HL-60/S4 (cell line): ENCODE data around the gene PTOV1.

Experiments used
- in situ Hi-C: fragments of 300-500 bp; cut with MboI; formaldehyde crosslinking; loops from 2 replicates; pipeline ENCODE4 v1.14.3; 2022; ENCODE audit warnings: low sequenced_read_pairs

The PTOV1 gene

DNA sequence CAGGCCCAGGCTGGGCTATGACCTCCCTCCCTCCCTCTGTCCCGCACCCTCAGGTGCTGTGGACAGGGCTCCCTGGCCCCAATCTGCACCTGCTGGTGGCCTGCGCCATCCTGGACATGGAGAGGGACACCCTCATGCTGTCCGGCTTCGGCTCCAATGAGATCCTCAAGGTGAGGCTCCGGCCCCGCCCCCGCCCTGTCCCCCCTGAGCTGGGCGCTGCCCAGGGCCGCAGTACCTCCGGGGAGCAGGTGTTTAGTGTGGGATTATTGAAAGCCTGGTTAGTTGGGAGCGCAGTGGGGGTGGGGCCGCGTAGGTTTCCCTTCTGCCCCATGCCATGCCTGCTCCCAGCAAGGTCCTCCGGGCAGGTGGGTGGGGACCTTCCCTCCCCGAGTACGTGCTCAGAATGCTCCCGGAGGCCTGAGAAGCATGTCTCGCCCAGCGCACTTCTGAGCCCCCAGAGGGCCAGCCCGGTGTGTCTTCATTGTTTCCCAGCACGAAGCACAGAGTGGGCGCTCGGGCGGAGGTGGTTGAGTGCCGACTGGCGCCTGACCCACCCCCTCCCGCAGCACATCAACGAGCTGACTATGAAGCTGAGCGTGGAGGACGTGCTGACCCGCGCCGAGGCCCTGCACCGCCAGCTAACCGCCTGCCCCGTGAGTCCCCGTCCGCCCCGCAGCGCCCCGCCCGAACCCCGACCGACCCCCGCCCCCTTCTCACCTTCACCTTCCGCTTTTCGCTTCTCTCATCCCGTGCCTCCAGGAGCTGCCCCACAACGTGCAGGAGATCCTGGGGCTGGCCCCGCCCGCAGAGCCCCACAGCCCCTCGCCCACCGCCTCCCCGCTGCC, 36.9 kb downstream of the PTOV1 start:
- in situ Hi-C loops, result no loop called here

DNA sequence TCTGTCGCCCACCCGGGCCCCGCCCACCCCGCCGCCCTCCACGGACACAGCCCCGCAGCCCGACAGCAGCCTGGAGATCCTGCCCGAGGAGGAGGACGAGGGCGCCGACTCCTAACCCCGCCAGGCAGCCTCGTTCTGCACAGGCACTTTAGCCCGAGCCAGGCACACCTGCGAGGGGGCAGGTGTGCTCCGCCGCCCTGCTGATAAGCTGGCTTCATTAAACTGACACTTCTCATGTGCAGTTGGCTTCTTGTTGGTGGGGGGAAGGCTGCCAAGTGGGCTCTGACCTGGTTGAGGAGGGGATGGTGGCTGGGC, 37.5 kb downstream of the PTOV1 start:
- in situ Hi-C loops, result no loop called here

DNA sequence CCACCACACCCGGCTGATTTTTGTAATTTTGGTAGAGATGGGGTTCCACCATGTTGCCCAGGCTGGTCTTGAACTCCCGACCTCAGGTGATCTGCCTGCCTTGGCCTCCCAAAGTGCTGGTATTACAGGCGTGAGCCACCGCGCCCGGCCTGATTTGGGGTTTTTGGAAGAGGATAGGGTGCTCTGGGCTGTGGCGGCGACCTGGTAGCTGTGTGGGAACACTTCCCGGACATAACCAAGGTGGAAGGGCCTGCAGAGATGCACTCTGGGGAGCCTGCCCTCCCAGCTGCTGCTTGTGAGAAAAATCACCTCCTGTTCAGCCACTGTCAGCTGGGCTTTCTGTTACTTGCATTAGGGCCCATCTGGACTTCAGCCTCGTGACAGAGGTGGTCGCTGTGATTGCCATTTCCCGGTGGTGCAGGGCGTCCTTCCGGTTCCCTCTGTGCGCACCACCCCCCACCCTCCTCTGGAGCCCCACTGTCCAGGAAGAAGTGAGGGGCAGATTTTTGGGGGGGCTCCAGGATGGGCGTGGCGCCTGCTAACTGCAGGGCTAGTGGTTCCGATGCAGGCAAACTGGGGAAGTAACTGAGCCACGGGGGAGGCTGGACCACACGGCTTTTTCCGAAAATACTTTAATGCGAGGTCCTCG, 38.2 kb downstream of the PTOV1 start:
- in situ Hi-C loops, result no loop called here

DNA sequence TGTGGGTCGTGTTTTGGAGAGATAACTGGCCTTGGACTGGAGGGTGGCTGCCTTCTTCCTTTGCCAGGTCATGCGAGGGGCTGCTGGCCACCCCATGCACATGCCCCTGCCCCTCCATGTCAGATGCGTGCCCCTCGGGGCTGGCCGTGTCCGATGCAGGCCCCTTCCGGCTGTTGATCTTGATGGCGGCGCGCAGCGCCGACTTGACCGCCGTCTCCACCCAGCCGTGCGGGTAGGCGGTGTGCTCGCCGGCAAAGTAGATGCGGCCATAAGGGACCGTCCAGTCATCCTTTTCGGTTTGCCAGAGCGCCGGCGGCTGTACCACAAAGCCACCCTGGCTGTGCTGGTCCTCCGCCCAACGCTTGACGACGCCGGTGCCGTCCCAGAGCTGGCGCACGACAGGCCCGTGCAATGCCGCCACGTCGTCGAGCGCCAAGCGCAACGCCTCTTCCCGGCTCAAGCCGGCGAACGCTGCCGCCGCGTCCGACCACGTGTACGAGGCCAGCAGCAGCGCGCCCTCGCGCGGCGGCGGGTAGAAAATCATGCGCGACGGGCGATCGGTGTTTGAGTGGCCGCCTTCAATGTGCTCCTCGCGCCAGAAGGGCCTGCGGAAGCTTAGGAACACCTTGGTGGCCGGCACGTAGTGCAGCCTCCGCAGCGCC, 38.9 kb downstream of the PTOV1 start:
- in situ Hi-C loops, result no loop called here

DNA sequence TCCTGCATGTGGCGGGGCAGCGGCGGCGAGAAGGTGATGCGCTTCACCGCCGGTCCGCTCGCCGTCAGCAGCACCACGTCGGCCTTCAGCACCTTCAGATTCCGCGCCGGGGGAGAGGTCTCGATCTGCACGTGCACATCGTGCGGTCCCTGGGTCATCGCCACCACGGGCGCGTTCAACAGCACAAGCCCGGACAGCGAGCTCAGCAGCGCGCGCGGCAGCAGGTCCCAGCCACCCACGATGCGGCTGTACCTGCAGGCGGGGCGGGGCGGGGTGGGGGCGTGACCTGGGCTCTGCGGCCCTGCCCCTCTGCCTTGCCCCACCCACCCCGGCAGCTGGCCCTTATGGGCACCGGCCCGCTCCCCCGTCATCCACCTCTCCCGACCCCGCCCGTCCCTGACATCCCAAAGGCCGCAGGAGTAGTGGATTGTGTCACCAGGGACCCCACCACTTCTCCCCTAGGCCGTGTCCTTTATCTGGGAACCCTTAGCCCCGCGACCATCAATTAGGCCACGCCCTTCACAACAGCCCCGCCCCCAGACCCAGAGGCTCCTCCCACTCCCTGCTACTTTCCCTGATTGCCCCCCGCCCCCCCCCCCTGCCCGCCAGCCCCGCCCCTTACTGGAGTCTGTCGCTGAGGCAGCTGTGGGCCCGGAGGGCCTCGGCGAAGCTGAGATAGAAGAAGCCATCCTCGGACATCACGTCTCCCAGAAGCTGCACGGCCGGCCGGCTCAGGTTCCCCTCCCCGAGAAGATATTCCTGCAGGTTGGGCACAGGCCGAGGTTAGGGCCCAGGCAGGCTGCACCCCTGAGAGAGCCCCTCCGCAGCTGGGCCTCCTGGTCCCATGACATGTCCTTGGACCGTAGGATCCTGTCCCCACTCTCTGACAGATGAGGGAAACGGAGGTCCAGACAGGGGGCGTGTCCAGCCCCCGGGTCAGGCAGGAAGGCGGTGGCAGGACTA, 39.7 kb downstream of the PTOV1 start:
- in situ Hi-C loops, result no loop called here

DNA sequence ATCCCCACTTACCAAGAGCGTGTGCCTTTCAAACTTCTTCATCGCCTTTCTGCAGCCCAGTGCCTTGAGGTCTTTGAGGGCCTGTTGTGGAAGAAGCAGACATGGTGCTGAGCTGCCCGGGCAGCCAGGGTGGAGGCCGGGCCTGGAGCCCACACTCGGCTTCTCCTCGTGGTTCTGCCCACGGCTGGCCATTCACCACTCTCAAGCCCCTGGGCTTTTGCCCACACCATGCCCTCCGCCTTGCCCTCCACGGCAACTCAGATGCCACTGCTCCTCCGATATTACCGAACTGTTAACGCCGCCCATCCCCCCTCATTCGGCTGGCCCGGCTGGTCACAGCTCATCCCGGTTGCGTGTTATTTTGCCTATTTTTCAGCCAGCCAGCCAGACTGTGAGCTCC, 40.4 kb downstream of the PTOV1 start:
- in situ Hi-C loops, result no loop called here

- in situ Hi-C loops, result no loop called here
Observed at GRCh38 chr19:49892716-49893115, 41.8 kb downstream of the PTOV1 start.

DNA sequence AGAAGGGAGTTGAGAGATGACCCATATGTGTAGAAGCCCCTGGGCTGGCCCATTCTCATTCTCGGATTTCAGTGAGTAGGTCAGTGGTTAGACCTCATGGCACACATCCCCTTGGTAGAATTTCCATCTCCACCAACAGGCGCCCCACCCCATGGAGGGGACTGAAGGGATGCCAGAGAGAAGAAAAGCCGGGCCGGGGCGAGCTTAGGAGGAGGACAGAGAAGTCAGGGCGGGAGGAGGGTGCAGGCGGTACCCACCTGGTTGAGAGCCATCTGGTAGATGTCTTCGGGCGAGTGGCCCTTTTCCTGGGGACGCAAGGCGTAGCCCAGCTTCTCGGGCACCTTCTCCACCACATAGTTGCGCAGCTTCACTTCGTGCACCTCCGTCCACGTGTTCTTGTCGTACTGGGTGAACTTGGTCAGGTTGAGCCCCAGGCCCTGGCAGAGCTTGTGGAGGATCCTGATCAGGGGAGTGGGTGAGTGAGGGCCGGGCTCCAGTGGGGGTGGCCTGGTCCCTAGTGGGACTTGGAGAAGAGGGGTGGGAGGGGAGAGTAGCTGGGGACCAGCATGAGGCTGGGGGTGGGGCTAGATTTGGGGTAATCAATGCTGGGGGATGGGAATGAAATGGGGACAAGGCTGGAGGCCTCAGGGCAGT, 43.2 kb downstream of the PTOV1 start:
- in situ Hi-C loops, result no loop called here

- in situ Hi-C loops, result no loop called here
Observed at GRCh38 chr19:49894879-49895565, 44.1 kb downstream of the PTOV1 start.

GRCh38 chr19:49895566-49896297, 44.8 kb downstream of the PTOV1 start:
- in situ Hi-C loops, result no loop called here

DNA sequence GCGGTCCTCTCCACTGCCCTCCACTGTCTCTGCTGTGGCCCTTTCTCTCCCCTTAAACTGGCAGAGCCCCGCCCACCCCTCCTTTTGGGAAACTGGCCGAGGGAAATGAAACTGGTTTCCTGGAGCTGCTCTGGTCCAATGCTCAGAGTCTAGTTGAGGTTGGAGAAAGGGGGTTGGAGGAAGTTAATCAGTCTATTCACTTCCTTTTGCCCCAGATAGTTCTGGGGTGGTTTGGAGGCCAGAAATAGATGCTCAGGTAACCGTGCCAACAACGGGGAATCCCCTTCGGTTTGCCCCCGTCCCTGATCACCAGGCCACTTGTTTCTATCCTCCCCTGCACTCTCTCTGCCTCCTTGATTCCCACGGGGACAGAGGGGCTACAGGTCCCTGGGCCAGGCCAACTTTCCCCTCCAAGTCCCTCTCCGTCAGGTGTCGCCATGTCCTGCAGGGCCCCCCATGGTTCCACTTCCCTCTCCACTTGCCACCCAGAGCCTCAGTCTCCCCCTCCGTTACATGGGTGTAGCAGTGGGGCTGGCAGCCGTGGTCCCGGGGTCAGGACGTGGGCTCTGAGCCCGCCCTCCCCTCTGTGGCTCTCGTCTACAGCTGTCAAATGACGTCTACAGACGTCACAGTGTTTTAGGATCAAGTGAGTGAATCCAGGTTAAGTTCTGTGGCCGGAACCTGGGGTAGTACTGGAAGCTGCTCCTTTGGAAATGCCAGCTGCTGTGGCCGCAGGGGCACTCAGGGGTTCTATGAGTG, 46.1 kb downstream of the PTOV1 start, which contains the start of gene IL4I1:
IL4I1 (minus strand) TSS at position 25 of the 759 bp plus-strand sequence. CDS start 727 bp downstream, outside the sequence.
- in situ Hi-C loops, result no loop called here

DNA sequence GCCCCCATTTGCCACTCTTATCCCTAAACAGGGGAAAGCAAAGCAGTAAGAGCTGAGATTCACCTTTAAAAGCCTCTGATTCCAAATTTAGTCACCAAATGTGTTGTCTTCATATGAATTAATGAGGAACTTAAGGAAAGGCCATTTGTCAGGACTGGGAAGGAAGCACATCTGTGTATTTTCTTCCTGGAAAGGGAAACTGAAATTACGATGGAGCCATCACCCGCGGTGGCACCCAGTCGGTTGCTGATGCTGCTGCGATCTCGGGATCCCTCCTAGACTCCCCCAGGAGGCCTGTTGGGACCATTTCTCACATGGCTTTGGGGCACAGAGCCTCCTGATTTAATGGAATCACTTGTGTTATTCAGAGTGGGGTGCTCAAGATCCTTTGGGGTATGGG, 53.2 kb downstream of the PTOV1 start:
- in situ Hi-C loops, result no loop called here

DNA sequence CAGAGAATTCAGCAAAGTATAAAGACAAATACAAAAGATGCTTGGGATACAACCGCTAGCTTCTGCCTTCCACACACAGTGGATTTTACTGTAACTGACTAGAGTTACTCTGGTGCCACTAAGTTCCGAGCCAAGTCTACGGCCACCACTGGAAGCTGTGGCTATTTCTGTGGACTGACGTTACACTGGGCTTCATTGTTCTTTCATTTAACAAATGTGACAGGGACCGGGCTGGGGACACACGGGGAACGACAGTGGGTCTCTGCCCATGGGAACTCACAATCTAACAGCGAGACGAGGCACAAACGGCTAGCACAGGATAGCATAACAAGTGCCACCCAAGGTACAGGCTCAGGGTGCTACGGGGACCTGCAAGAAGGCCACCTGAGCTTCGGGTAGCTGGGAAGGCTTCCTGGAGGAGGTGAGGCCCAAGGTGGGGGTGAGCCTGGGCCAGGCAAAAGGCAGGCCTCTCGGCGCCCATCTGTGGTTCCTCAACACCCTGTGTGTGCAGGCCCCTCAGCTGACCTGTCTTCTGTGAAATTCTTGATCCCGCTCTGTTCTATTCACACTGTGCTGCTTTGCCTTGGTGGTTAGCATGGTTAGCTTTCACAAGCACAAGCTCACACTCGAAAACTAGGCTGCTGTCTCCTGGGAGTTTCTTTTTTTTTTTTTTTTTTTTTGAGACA, 56.1 kb downstream of the PTOV1 start:
- in situ Hi-C loops, result no loop called here

- in situ Hi-C loops, result no loop called here
Observed at GRCh38 chr19:49907745-49908446, 56.9 kb downstream of the PTOV1 start.

DNA sequence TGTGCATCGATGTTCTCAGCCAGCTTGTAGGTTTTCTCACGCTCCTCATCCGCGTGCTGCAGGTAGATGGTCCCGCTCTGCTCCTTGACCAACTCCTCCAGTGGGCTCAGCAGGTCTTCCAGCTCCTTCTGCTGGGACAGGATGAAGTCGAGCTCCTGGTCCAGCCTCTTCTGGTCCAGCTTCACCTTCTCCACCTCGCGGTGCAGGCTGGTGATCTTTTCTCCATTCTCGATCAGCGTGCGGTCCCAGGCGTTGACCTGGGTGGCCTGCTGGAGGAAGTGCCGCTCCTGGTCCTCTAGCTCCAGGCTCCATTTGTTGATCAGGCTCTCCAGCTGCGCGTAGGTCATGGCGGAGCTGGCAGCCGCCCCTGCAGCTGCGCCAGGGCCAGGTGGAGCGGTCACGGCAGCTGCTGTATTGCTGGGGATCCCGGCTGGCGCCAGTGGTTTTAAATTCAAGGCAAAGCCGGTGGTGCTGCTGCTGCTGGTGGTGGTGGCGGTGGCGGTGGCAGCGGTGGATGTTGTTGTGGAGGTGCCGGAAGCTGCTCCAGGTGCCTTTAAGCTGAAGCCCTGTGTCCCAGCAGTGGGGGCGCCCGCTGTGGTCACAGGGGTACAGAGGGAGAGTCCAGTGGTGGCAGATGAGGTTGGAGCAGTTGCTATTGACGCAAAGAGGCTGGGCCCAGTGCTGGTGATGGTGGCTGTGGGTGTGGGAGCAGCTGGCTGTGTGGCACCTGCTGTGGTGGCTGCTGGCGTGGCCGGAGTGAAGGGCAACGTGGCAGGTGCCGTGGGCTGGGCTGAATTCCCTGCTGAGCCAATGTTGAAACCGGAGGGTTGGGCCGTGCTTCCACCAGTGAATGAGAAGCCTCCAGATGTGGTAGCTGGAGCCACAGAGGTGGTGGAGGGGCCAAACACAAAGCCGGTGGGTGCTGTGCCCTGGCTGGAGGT, 57.8 kb downstream of the PTOV1 start:
- in situ Hi-C loops, result no loop called here

- in situ Hi-C loops, result no loop called here
Observed at GRCh38 chr19:49910179-49910578, 59.2 kb downstream of the PTOV1 start.
